B cell (primary cell): Measurements from ENCODE around the gene SPDYC. TPM values are rescaled to one million over a fixed set of nuclear protein-coding genes. Genes with fewer than 3 reads are reported as not detected.
A peak's percentile ranks its signal among the peaks of the same experiment; 100 is the strongest.

Experiments
- ATAC-seq: fragments of 200-7000 bp; cut with Tn5 transposase; one replicate; pipeline ENCODE4 v1.10.0; 2021; ENCODE audit warnings: low read depth, mild to moderate bottlenecking, moderate number of reproducible peaks, moderate library complexity
- CTCF ChIA-PET: fragments of 350-600 bp; sonication (Branson Sonifier 250); formaldehyde crosslinking; loops from one replicate; lab custom pipeline; 2021; ENCODE audit warnings: antibody characterized with exemption, inconsistent platforms; lab: Charles Lee
- POLR2A ChIA-PET: fragments of 350-600 bp; sonication (Branson Sonifier 250); formaldehyde crosslinking; loops from one replicate; lab custom pipeline; 2021; ENCODE audit warnings: antibody characterized with exemption; lab: Charles Lee
- DNase-seq: peaks from one replicate; pipeline ENCODE4 v3.0.0; 2013
- H2AFZ ChIP-seq: 2 replicates; pipeline ENCODE4 v1.6.1; 2012; ENCODE audit warnings: mild to moderate bottlenecking, low read depth, low read length; ENCODE audit not compliant: insufficient read depth, poor library complexity, severe bottlenecking
- H3K27ac ChIP-seq, 2 donors: 1 replicate in 1 of 2; 2 replicates in 1 of 2; pipeline ENCODE4 v1.5.1; 2012 to 2013; ENCODE audit warnings: low read length in 2 of 2, mild to moderate bottlenecking in 2 of 2, moderate library complexity in 1 of 2
- H3K27me3 ChIP-seq, 4 experiments: fragments of 200-600 bp in 1 of 4; sonication (generic) in 1 of 4; replicated peaks in 1 of 4; 1 replicate in 2 of 4; 2 replicates in 2 of 4; pipeline versions ENCODE4 v1.6.1 to v1.7.0; 2013 to 2016; ENCODE audit warnings: low read length in 3 of 4, mild to moderate bottlenecking in 2 of 4, mixed read lengths in 1 of 4, moderate library complexity in 1 of 4; ENCODE audit not compliant: insufficient read depth in 4 of 4, control insufficient read depth in 3 of 4; ENCODE audit errors: control extremely low read depth in 1 of 4
- H3K36me3 ChIP-seq, 2 experiments: replicated peaks in 1 of 2; 1 replicate in 1 of 2; 2 replicates in 1 of 2; pipeline versions ENCODE4 v1.6.1 to v1.7.1; 2013; ENCODE audit warnings: low read length in 1 of 2; ENCODE audit not compliant: insufficient read depth in 2 of 2, control insufficient read depth in 1 of 2; ENCODE audit errors: control extremely low read depth in 1 of 2, extremely low read depth in 1 of 2
- H3K4me1 ChIP-seq, 2 donors: fragments of 200-600 bp in 1 of 2; sonication (generic) in 1 of 2; 1 replicate in 1 of 2; 2 replicates in 1 of 2; pipeline versions ENCODE4 v1.5.1 to v1.6.1; 2013 to 2017; ENCODE audit warnings: low read length in 2 of 2; ENCODE audit not compliant: control insufficient read depth in 2 of 2, insufficient read depth in 2 of 2
- H3K4me2 ChIP-seq: replicated peaks from 2 replicates; pipeline ENCODE3; 2012; ENCODE audit warnings: mild to moderate bottlenecking, low read depth, low read length; ENCODE audit not compliant: poor library complexity, severe bottlenecking
- H3K4me3 ChIP-seq, 5 experiments: fragments of 200-600 bp in 1 of 5; sonication (generic) in 1 of 5; 1 replicate in 3 of 5; 2 replicates in 2 of 5; pipeline versions ENCODE4 v1.5.1 to v1.7.0; 2011 to 2016; ENCODE audit warnings: low read length in 4 of 5, mild to moderate bottlenecking in 4 of 5, low read depth in 2 of 5, control low read depth in 1 of 5, moderate library complexity in 1 of 5; ENCODE audit not compliant: insufficient read depth in 1 of 5; ENCODE audit errors: control extremely low read depth in 1 of 5, extremely low read depth in 1 of 5
- H3K79me2 ChIP-seq: fragments of 200-600 bp; sonication (generic); one replicate; pipeline ENCODE4 v1.6.0; 2016; ENCODE audit warnings: low read length; ENCODE audit not compliant: control insufficient read depth, insufficient read depth
- H3K9ac ChIP-seq: fragments of 200-600 bp; sonication (generic); 2 replicates; pipeline ENCODE4 v1.6.1; 2017; ENCODE audit warnings: mild to moderate bottlenecking, low read length, moderate library complexity
- H3K9me3 ChIP-seq, 3 donors: one replicate each; pipeline versions ENCODE4 v1.6.1 to v1.7.1; 2013; ENCODE audit warnings: low read length in 2 of 3; ENCODE audit not compliant: control insufficient read depth in 2 of 3, insufficient read depth in 1 of 3; ENCODE audit errors: control extremely low read depth in 1 of 3
- H4K20me1 ChIP-seq: 2 replicates; pipeline ENCODE4 v1.6.0; 2012; ENCODE audit warnings: mild to moderate bottlenecking, low read length; ENCODE audit not compliant: insufficient read depth, control insufficient read depth, poor library complexity, severe bottlenecking
- H3K27ac Mint-ChIP-seq: one replicate; pipeline ENCODE4 v1.8.0; 2021; ENCODE audit warnings: mixed read lengths
- H3K27me3 Mint-ChIP-seq: one replicate; pipeline ENCODE4 v1.8.0; 2021; ENCODE audit warnings: mixed read lengths
- H3K4me1 Mint-ChIP-seq: one replicate; pipeline ENCODE4 v1.8.0; 2021; ENCODE audit warnings: mixed read lengths
- H3K4me3 Mint-ChIP-seq: one replicate; pipeline ENCODE4 v1.8.0; 2021; ENCODE audit warnings: mixed read lengths
- H3K9me3 Mint-ChIP-seq: one replicate; pipeline ENCODE4 v1.8.0; 2022; ENCODE audit warnings: mixed read lengths; ENCODE audit not compliant: insufficient read depth
- EZH2 ChIP-seq: IDR thresholded peaks from 2 replicates; pipeline ENCODE4 v1.6.1; 2012; ENCODE audit warnings: borderline replicate concordance, low read depth, mild to moderate bottlenecking, moderate library complexity, low read length; ENCODE audit not compliant: insufficient read depth, poor library complexity, severe bottlenecking
- WGBS: methylation state at CpG from one replicate; pipeline ENCODE4 v1.1.5; 2013; ENCODE audit warnings: missing lambda C conversion rate; ENCODE audit not compliant: insufficient coverage; 5-methylcytosine and 5-hydroxymethylcytosine counted together
- intact Hi-C: fragments of 100-400 bp; cut with micrococcal nuclease; formaldehyde crosslinking; loops from one replicate; pipeline ENCODE4 v1.10.0; 2022
- polyA plus RNA-seq: library from polyadenylated mRNA; depleted of rRNA; stranded (reverse); fragments of >200 nt; gene quantifications from 2 replicates; pipeline ENCODE4 v1.2.3, GENCODE V29; 2012
- total RNA-seq, 2 donors: library from RNA; stranded (reverse); fragments of 120-200 nt in 1 of 2; gene quantifications; 1 replicate in 1 of 2; 2 replicates in 1 of 2; pipeline versions ENCODE4 v1.2.3 to v1.2.4, GENCODE V29; 2013 to 2022
- TF ChIP-seq, protein P1 (sequence below): fragments of 200-600 bp; IDR thresholded peaks from one replicate; pipeline ENCODE4 v1.8.0; 2022; ENCODE audit warnings: antibody characterized with exemption, mild to moderate bottlenecking

Gene SPDYC
- total and polyA plus RNA-seq, 2 donors (not counting 1 experiment from before 2014, with no cell fraction given): not detected

- POLR2A ChIA-PET: interaction anchor here (0.6 to 7.3 kb wide), 18 partner anchors 7 to 1160 kb away, joined by 3 to 160 read pairs (median 3); partner anchors contain the start of genes ARL2, CAPN1, EHBP1L1 and MAJIN
- H3K27me3 ChIP-seq: no peaks in the 10 kb centered on the region
Measured at GRCh38 chr11:65121865-65122696, 48.0 kb upstream of the SPDYC start, which contains the start of the genes FAU and MRPL49. TSS of gene FAU (minus strand) at chr11:65122134. CDS start at chr11:65121813, 321 bp downstream. TSS of gene MRPL49 (plus strand) at chr11:65122321. CDS start at chr11:65122347, 26 bp downstream.

More at GRCh38 chr11:65121865-65122696, 48.0 kb upstream of the SPDYC start, which contains the start of the genes FAU and MRPL49:
- Mint-ChIP-seq H3K27me3 (no peaks in the 10 kb centered on the region), H3K4me3 (peak within 1 kb of the TSS; percentile 98), H3K4me1 (peaks cover 55% of the 10 kb centered on the region), H3K27ac (peak within 1 kb of the TSS; percentile 99), H3K9me3 (no peaks in the 10 kb centered on the region)
- intact Hi-C loops: loop anchor here (1.0 kb wide), 3 partner anchors 10 to 38 kb away; partner anchors contain the start of genes CDCA5 and ZFPL1
- H3K4me2 ChIP-seq: peak within 1 kb of the TSS; percentile 92
- peak within 1 kb of the TSS; percentile 93 to 96 for H3K27ac ChIP-seq
- no peaks in the 10 kb centered on the region for H3K9me3 ChIP-seq
- ATAC-seq: peak; percentile 78
- H3K4me1 ChIP-seq: peaks cover 25 to 46% of the 10 kb centered on the region in 2 donors
- peaks cover 79% of the 10 kb centered on the region for H3K79me2 ChIP-seq
- peak within 1 kb of the TSS; percentile 95 for H3K9ac ChIP-seq
- H3K4me3 ChIP-seq: peak within 1 kb of the TSS; percentile 70 to 98 (median 95)
- TF ChIP-seq, protein P1, sequence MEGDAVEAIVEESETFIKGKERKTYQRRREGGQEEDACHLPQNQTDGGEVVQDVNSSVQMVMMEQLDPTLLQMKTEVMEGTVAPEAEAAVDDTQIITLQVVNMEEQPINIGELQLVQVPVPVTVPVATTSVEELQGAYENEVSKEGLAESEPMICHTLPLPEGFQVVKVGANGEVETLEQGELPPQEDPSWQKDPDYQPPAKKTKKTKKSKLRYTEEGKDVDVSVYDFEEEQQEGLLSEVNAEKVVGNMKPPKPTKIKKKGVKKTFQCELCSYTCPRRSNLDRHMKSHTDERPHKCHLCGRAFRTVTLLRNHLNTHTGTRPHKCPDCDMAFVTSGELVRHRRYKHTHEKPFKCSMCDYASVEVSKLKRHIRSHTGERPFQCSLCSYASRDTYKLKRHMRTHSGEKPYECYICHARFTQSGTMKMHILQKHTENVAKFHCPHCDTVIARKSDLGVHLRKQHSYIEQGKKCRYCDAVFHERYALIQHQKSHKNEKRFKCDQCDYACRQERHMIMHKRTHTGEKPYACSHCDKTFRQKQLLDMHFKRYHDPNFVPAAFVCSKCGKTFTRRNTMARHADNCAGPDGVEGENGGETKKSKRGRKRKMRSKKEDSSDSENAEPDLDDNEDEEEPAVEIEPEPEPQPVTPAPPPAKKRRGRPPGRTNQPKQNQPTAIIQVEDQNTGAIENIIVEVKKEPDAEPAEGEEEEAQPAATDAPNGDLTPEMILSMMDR: no peak
- no peak for TF ChIP-seq EZH2
- peak; percentile 99 for DNase-seq
- H4K20me1 ChIP-seq: peaks cover 34% of the 10 kb centered on the region
- peak within 1 kb of the TSS; percentile 77 for H2AFZ ChIP-seq
- H3K36me3 ChIP-seq: peaks cover 0 to 60% of the 10 kb centered on the region in 2 experiments
- CTCF ChIA-PET: interaction anchor here (0.7 to 5.0 kb wide), 20 partner anchors 9 to 673 kb away, joined by 3 to 47 read pairs (median 4); partner anchors contain the start of genes ARL2, CAPN1, CDC42BPG and SYVN1
- 0% methylated on average over 62 of the region's 64 CpGs for WGBS
